Germinal center (tissue), 1 donor: Measurements from ENCODE around the gene SAMD4A.
"Not testable (repeated sequence)": the region's sequence is repeated elsewhere in the genome, so short reads cannot be mapped to it uniquely, and the experiment has no call there.

ENCODE experiments used
- DNase-seq: peaks from one replicate; pipeline ENCODE4 v3.0.0; 2012; ENCODE audit warnings: mixed read lengths, low spot score

SAMD4A gene

DNA sequence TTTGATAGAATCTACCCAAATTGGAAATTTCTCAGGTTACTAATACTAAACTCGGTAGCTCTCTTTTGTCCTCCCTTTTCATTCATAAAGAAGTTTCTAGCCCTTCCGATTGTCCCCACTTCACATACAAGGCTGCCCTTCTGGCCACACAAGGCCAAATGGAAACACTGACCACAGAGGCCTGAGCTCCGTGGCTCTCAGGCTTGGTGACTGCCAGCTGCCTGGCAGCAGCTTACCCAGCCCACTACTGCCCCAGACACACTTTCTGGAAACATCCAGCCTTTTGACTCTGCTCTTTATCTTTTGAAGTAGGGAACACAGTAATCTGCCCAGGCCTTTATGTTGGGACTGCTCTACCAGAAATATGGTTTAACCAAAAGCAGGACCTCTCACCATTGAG, 168.5 kb downstream of the SAMD4A start:
- no peak for DNase-seq

DNA sequence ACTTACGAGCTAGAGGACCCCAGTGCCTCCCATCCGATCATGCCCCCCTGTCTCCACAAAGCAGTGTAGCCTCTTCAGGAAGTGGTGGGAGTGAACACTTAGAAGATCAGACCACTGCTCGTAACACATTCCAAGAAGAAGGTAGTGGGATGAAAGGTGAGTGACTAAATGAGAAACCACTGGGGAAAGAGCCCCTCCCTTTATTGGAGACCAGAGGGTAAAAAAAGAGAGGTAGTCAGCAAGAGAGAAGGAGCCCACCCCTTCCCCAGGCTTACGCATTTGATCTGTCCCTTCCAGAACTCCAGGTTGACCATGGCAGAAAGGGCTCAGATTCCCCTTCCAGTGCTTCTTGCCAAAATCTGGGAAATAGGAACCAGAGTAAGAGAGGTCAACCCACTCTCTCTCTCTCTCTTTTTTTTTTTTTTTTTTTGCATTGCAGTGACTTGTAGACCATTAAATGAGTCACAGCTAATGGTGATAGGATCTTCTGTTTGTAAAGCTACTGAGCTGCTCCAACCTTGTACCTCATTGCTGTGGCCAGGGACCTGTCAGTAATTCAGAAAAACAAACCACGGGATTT, 170.3 kb downstream of the SAMD4A start:
- no peak for DNase-seq

DNA sequence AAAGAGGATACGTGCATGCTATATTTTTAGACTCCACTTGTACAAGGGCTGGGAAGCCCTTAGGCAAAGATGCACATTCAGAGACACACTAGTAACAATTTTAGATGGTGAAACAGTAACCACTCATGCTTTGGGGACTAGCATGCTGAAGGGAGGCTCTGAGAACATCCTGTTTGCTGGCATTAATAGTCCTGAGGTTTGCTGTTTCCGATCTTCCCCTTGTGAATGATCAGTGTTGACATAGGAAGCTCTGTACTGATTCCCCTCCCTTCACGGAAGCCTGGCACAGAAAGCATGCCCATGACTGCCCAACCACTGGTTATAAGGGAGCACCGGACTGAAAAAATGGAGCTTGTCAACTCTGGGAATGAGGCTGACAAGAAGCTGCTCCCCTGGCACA, 171.1 kb downstream of the SAMD4A start:
- no peak for DNase-seq

DNA sequence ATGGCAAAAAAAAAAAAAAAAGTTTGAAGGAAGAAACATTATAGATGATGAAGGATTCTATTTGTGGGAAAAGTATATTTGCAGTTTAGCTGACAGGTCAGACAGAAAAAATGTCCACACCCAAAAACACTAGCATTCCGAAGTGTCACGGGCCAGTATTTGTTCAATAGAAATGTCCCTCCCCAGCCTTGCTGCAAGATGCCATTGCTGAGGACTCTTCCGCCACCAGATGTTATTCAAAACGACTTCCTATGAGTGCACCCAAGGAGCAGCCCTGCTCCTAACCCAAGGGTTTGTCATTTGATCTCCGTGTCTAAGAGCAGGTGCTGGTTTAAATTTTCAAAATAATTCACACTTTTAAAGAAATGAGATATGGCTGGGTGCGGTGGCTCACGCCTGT, 172.6 kb downstream of the SAMD4A start:
- DNase-seq: no peak

DNA sequence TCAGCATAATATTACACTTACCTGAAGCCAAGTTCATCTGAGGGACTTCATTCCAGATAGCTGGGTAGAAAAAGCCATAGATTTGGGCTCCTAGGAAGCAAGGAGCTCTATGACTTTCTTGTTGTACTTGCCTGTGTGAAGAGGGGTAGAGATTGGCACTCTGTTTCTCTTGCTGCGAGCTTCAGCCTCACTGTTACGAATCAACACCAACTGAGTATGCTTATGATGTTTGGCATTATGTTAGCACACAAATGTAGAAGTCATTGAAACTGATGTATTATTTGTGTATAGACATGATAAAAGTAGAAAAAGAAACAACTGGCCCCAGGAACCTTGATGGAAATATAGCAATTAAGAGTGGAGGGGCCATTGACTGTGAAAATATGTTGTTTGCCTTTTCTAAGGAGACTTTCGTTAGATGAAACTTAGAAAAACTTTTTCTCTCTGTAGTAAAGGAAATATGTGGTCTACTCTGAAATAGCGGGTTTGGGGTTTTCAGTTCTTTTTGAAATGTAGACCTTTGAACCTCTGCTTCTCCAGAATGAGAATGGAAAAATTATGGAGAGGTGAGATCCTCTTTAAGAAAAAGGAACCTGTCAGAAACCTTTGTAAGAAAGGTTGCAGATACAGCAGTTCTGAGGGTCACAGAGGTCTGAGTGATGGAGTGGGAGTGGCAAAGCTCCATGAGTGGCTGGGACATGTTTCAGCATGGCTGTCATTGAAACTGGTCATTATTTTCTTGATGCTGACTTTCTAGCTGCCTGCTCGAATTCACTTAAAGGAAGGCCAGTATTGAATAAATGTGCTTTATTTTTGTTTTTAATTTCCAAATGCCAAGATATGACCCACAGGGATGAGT, 175.8 kb downstream of the SAMD4A start:
- DNase-seq: no peak

DNA sequence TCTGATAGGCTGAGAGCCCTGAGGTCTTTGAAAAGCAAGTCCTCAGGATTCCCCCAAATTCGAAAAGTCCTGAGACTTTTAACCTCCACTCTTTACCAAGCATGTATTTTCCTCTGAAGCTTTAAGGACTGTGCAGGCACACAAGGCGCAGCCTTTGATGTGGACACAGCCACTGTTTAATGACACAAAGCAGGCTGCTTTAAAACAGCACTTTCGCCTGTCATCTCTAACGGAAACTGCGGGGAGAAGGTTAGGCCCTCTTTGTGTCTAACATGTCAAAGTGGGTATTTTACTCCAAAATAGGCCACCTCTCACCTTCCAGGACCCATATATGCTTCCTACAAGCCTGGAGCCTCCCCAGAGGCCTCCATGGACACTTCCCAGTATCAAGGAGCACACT, 176.5 kb downstream of the SAMD4A start:
- no peak for DNase-seq

DNA sequence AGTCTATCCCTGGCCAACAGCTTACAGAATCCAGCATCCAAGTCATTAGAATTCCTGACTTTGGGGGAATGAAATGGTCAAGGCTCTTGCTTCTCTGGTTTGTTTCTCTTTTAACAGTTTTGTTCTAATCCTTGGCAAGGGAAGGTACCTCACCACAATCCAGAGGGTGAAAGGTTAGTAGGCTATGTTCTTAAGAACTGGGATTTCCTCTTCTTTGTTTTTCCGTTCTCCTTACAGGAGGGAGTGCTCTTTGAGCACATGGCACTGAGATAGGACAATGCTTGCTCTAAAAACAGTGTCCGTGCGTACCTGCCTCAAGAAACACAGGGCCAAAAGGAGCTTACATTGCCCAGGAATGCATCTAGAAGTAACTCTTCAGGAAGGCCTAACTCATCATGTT, 179.1 kb downstream of the SAMD4A start:
- no peak for DNase-seq

DNA sequence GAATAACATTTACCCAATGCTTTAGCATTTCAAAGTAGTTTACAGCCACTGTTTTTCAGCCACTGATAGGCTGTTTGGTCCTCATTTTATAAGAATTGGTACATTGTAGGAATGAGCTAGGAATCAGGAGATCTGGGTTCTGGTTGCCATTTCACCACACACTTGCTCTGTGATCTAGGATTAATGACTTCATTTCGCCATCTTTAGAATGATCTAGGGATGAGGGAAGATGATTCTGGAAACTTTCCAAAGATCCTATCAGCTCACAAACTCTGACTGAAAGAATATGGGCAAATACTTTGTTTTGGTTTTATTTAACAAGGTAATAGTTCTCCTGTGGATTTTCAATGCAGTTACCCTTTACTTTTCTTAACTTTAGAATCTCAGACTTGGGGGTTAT, 180.7 kb downstream of the SAMD4A start:
- DNase-seq: no peak

DNA sequence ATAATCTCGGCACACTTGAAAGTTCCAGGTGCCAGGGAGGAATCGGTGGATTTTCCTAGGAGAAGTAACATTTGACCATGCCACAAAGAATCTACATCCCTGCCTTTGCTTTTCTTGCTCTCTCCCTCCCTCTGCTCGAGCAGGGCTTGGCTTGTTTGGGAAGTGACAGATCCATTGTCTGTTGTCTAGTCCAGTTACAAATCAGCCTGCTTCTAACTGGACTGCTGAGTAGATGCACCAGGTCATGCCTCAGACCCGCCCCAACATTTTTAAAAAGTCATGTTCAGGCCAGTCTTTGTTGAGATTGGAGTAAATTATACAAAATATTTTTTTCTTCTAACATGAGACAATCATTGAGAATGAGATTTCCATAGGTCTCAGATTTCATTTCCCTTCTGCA, 182.3 kb downstream of the SAMD4A start:
- no peak for DNase-seq

DNA sequence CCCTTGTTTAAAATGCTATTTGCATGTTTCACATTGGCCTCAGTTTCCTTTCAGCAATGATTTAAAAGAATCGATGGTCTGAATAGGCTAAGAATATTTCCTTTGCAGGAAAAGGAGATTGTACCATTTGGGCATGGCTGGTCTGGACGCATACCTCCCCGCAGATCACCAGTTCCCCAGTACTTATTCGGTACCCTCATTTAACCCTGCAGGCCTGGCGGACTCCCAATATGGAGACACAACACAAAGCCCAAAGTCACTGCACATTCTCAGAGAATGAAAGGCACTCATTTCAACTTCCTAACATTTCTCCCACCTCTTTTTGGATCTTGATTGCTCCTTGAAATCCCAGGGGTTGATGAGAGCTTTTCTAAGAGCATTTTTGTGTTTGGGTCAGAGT, 182.8 kb downstream of the SAMD4A start:
- no peak for DNase-seq

DNA sequence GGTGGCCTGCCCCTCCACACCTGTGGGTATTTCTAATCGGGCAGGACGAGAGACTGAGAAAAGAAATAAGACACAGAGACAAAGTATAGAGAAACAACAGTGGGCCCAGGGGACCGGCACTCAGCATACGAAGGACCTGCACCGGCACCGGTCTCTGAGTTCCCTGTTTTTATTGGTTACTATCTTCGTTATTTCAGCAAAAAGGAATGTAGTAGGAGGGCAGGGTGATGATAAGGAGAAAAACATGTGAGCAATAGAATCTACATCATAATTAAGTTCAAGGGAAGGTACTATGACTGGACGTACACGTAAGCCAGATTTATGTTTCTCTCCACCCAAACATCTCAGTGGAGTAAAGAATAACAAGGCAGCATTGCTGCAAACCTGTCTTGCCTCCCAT, 185.7 kb downstream of the SAMD4A start:
- not testable (repeated sequence) for DNase-seq

DNA sequence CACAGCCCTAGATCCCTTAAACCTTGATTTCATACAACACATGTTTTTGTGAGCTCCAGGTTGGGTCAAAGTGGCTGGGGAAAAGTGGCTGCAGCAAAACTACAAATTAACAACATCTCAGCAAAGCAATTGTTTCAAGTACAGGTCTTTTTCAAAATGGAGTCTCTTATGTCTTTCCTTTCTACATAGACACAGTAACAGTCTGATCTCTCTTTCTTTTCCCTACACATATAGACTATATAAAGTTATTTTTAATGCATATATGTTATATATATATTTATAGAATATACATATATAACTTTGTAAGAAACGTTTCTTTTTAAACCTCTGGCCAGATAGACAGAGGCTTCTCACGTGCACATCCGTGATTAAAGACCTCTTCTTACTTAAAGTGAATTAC, 186.5 kb downstream of the SAMD4A start:
- DNase-seq: not testable (repeated sequence)

DNA sequence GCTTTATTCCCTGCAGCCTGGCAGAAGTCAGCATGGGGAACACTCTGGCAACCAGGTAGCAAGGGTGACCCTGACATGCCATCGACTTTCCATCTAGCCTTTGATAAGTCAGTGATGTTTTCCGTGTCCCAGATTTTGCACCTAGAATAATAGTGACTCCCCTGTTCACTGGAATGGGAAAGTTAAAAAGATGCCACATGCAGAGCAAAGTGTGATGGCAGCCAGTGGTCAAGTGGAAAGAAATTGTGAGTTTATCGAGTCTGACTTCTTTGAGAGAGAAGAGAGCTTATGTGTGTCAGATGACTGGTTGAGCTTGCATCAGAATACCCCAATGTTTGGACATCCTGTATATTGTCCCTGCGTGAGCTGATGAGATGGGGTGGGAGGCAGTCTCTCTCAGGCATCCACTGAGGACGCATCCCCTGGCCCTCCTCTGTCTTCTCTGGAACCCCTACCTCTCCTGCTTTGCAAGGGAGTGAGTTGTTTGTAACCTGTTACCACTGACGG, 187.2 kb downstream of the SAMD4A start:
- no peak for DNase-seq

DNA sequence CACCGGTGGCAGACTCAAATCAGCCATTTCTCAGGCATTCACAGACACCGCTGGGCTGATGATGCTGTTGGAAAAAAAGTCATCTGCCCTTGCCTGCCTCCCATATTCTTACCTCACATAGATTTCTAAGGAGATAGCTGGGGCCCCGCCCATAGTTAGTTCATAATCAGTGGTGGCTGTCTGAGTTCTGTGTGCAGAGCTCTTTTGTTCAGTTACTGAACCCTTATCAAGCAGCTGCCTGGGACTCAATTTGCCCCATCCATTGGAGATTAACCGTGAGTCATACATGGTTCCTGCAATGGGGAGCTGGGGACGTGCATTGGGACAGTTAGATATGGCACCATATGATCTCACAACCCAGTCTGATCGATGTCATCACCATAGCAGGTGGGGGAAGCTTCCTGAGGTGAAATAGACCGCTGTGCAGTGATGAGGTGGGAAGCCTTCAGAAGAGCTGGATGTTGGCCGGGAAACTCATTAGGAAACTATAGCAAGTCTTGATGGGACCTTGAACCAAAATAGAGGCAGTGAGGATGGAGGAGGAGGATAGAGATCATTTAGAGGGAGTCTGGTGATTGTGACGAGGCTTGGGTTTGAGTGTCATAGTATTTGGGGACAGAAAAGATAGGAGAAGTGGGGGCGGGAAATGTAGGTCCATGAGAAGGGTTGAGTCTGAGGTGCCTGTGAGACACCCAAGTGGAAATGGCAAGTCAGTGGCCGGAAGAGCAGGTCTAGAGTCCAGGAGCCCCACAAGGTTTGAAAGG, 187.9 kb downstream of the SAMD4A start:
- DNase-seq: no peak

DNA sequence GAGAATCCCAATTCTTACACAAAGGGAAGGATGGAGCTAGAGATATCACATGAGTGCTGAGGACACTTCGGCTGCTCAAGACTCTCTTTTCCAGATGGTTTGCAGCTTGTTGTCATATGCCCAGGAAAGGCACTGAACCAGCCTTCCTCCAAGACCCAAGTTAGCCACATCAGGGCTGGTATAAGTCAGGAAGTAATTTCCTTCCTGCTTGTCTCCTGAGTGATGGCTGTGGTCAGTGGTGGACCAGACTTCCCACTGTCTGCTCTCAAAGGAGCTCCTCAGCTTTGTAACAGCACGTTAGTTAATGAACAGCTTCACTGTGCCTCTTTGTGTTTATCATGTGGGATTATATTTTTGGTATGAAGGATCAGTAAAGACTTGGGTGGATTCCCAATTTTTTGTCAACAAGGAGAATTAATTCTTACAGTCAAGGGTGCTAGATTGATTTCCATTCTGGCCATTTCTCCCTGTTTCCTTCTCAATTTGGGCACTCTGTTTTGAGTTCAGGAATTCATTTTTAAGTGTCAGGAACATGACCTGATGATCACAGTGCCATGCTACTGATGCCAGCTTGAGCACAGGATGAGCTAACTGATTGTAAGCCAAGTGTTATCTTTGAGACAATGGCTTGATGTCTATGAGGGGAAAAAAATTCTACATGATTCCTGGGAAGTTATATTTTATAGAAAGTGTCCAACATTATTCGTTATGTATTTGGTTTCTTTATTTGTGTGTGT, 189.9 kb downstream of the SAMD4A start:
- DNase-seq: no peak

DNA sequence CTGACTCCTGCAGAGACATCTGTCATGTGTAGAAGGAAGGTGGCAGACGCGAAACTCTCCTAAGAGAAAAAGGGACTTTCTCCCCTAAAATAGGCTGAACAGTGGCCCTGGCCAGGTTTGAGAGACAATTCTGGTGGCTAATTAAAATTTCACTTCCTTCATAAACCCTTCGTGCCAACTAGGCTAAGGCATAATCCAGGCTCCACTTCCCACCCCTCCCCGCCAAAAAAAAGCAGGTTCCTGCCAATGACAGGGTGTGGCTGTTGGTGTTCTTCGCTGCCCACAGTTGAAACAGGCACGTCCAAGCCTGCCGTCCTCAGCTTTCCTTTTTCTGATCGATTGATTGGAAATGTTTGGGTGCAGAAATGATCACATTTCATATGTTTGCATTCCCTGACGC, 191.1 kb downstream of the SAMD4A start:
- DNase-seq: no peak

DNA sequence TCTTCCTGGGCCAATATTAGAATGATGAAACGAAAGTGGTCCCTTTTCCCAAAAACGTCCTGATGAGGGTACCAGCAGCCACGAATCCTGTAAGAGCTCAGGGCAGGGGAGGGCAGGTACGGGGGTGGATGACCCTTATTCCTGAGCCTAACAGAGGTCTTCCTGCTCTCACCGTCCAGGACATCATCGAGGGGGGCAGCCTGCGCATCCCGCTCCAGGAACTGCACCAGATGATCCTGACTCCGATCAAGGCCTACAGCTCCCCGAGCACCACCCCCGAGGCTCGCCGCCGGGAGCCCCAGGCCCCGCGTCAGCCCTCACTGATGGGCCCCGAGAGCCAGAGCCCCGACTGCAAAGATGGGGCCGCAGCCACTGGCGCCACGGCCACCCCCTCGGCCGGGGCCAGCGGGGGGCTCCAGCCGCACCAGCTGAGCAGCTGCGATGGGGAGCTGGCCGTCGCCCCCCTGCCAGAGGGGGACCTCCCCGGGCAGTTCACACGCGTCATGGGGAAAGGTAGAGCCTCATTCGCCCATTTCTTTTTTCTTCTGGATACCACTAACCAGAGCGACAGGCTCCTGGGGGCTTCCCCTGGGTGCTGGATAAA, 193.2 kb downstream of the SAMD4A start:
- no peak for DNase-seq

DNA sequence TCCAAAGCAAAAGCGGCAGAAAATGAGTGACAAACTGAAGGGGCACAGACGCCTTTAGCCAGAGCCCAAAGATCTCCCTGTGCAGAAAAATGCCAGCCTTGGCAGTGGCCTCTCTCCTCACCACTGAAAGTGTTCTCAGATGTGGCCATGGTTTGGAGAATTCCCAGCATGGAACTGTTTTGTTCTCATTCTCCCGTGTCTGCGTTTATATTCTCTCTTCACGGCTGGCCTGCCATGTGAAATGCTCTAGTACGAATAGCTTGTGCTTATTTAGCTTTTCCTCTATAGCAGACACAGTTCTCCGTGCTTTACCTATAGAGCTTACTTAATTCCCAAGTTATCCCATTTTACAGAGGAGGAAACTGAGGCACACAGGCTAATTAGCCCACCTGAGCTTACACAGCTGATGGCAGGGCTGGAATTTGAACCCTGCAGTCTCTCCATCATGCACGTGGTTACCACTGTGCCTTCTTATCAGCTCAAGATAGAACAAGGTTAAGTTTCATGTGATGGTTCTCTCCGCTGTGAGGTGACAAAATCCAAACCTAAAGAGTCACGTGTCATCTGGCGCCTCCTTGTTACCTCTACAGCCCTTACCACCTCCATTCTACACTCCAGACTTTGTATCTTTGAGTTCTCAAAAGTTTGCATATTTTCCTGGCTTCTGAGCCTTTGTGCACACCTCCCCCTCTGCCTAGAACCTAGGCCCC, 194.1 kb downstream of the SAMD4A start:
- no peak for DNase-seq

DNA sequence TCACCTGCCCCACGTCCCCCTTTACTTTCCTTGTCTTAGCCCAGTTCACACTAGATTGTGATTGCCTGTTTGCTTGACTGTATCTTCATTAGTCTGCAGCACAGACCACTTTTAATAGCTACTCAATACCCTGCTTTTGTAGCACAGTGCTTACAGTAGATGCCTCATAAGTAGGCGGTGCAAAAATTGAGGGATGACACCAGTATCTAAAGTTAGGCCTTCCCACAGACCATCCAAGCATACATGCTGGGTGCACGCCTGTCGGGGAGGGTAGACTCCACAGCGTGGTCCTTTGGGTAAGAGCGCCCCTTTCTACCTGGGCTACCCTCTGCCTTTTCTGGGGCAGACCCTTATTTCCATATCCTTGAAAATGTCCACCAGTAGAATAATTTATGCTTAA, 194.9 kb downstream of the SAMD4A start:
- DNase-seq: no peak

DNA sequence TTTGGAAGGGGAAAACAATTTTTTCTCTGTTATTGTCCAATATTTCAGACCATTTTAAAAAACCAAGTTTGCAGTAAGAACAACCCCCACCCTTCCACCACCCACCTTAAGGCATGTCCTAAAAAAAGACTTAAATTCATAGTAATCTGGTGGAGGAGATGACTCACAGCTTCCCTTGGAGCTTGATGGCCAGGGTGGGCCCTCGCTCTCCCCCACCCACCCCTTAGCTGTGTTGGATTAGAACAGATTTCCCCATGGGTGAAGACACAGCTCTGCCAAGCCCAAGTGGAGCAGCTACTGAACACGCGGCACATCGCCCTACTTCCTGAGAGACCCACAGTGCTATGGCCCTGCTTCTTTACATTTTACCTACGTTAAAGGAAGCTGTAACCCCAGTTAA, 195.4 kb downstream of the SAMD4A start:
- DNase-seq: no peak

DNA sequence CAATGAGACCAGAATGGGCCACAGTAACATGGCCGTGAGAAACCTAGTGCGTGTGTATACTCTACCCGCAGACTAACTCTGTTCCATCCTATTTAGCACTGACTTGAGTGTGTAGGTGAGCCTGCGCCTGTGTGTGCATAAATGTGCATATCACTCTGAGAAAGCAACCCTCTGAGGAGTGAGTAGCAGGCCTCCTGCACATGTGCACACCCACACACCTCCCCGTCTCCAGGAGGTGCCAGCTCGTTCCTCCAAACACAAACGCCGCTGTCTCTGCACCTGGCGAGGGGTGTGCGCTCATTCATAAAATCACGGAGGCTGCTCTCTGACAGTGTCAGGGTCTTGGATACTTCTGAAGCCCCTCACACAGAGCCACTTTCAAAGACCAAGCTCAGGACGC, 196.8 kb downstream of the SAMD4A start:
- no peak for DNase-seq
